PFSK-1 (cell line): Measurements from ENCODE around the gene DMAC2L.
A peak's percentile ranks its signal among the peaks of the same experiment; 100 is the strongest.

Experiments
- FOXP2 ChIP-seq: optimal IDR thresholded peaks from 2 replicates; pipeline ENCODE3; 2011; ENCODE audit warnings: borderline replicate concordance, control low read depth, inconsistent platforms; ENCODE audit not compliant: insufficient read depth; ENCODE audit errors: extremely low read length, extremely low read depth
- POLR2AphosphoS5 ChIP-seq: IDR thresholded peaks from 2 replicates; pipeline ENCODE4 v1.6.1; 2012; ENCODE audit warnings: low read depth, mild to moderate bottlenecking, control low read depth, low read length, moderate library complexity
- REST ChIP-seq, 2 experiments: IDR thresholded peaks; 2 replicates each; pipeline versions ENCODE4 v1.6.1 to v1.8.0; 2011 to 2012; ENCODE audit warnings: low read depth in 2 of 2, low read length in 2 of 2, control low read depth in 1 of 2, inconsistent platforms in 1 of 2, mild to moderate bottlenecking in 1 of 2, moderate library complexity in 1 of 2; ENCODE audit not compliant: insufficient read depth in 1 of 2
- SIN3A ChIP-seq: IDR thresholded peaks from 2 replicates; pipeline ENCODE4 v1.6.1; 2012; ENCODE audit warnings: mild to moderate bottlenecking, low read length, moderate library complexity, borderline replicate concordance; ENCODE audit not compliant: insufficient read depth
- TAF1 ChIP-seq: IDR thresholded peaks from 2 replicates; pipeline ENCODE4 v1.6.1; 2012; ENCODE audit warnings: low read length, control low read depth, borderline replicate concordance; ENCODE audit not compliant: insufficient read depth

The DMAC2L gene

GRCh38 chr14:50340045-50340444, 27.9 kb downstream of the DMAC2L start:
- TF ChIP-seq FOXP2 (no peak), REST (IDR thresholded peaks at IDR 0.05; ENCODE audit: insufficient read depth in 1 of 2, low read depth in 2 of 2, low read length in 2 of 2) (no peak), SIN3A (no peak), POLR2AphosphoS5 (no peak), TAF1 (no peak)

DNA sequence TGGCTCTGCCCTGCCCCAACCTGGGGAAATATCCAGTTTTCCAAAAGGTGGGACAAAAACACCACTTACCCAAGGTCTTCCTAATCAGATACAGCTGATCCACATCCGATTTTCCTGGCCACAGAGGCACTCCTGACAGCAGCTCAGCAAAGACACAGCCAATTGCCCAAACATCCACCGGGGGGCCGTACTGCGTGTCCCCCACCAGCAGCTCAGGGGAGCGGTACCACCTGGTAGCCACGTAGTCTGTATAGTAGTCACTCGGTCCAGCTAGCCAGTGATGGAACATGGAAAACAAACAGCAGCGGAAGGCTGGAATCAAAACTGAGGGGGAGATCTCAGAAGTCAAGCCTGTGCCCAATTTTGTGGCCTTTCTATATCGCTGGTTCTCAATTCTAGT, 28.8 kb downstream of the DMAC2L start:
- TF ChIP-seq TAF1: no peak

GRCh38 chr14:50342221-50343078, 30.3 kb downstream of the DMAC2L start:
- TF ChIP-seq REST (IDR thresholded peaks at IDR 0.05; ENCODE audit: insufficient read depth in 1 of 2, low read depth in 2 of 2, low read length in 2 of 2) (no peak), FOXP2 (peak; percentile 17)

- TF ChIP-seq SIN3A (no peak), REST (IDR thresholded peaks at IDR 0.05; ENCODE audit: insufficient read depth in 1 of 2, low read depth in 2 of 2, low read length in 2 of 2) (no peak), POLR2AphosphoS5 (no peak), FOXP2 (no peak), TAF1 (no peak)
Observed at GRCh38 chr14:50343434-50343833, 31.3 kb downstream of the DMAC2L start.

DNA sequence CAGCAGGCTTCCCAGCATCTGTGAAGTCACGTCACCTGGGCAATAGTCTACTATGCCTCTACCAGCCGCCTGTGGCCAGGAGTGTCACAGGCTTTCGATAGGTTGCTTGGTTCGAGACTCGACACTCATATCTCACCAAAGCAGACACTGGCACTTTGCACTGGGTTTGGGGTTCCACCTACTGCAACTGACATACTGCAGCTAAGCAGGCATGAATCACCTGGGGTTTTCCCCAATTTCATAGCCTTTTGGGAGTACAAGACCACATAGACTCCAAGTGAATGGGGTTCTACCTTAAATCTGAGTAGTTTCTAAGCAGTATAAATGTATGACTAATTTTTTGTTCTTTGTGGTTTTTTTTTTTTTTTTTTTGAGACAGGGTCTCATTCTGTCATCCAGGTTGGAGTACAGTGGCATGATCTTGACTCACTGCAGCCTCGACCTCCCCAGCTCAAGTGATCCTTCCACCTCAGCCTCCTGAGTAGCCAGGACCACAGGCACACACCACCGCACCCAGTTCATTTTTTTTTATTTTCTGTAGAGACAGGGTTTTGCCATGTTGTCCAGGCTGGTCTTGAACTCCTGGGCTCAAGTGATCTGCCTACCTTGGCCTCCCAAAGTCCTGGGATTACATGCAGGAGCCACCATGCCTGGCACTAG, 32.1 kb downstream of the DMAC2L start:
- no peak for TF ChIP-seq POLR2AphosphoS5
- no peak for TF ChIP-seq REST (IDR thresholded peaks at IDR 0.05; ENCODE audit: insufficient read depth in 1 of 2, low read depth in 2 of 2, low read length in 2 of 2)
- TF ChIP-seq TAF1: no peak
- TF ChIP-seq FOXP2: no peak
- no peak for TF ChIP-seq SIN3A
